K562 (cell line): ENCODE results near the gene DNAJC30.

ENCODE experiments used
- BRCA1 ChIP-seq, 2 experiments: fragments of 450-650 bp in 1 of 2; sonication (generic) in 1 of 2; formaldehyde crosslinking in 1 of 2; IDR thresholded peaks; 2 replicates each; pipeline versions ENCODE4 v1.5.0 to v1.6.1; 2017 to 2020; ENCODE audit warnings: mild to moderate bottlenecking in 1 of 2, missing genetic modification reagents in 1 of 2
- CSDE1 ChIP-seq, 2 experiments: fragments of 450-650 bp; IDR thresholded peaks; 2 replicates each; pipeline ENCODE4 v1.6.1; 2016; ENCODE audit warnings: mild to moderate bottlenecking in 1 of 2
- CTCF ChIP-seq, 3 experiments: IDR thresholded peaks in 2 of 3; conservative IDR thresholded peaks in 1 of 3; 2 replicates each; pipeline ENCODE4 v1.5.1; 2011 to 2012; ENCODE audit warnings: low read length in 3 of 3, mild to moderate bottlenecking in 3 of 3, control low read depth in 2 of 3, improper control_type of control experiment in 1 of 3, inconsistent platforms in 1 of 3, low read depth in 1 of 3, mixed read lengths in 1 of 3, moderate library complexity in 1 of 3; ENCODE audit not compliant: insufficient read depth in 2 of 3
- MAZ ChIP-seq, 2 experiments: fragments of 450-650 bp in 1 of 2; sonication (generic) in 1 of 2; formaldehyde crosslinking; IDR thresholded peaks in 1 of 2; conservative IDR thresholded peaks in 1 of 2; 2 replicates each; pipeline versions ENCODE4 v1.4.0 to v1.5.0; 2020; ENCODE audit warnings: mild to moderate bottlenecking in 1 of 2, missing genetic modification reagents in 1 of 2
- REST ChIP-seq, 2 experiments: fragments of 450-650 bp; formaldehyde crosslinking in 1 of 2; IDR thresholded peaks; 2 replicates each; pipeline versions ENCODE4 v1.4.0 to v1.6.1; 2014 to 2020; ENCODE audit warnings: mild to moderate bottlenecking in 2 of 2, borderline replicate concordance in 1 of 2, low read depth in 1 of 2
- SMC3 ChIP-seq: conservative IDR thresholded peaks from 2 replicates; pipeline ENCODE4 v1.6.1; 2011; ENCODE audit warnings: low read depth, low read length, improper control_type of control experiment; ENCODE audit not compliant: insufficient read depth
- SNAPC5 ChIP-seq: fragments of 250-450 bp; sonication (Bioruptor Pico); IDR thresholded peaks from 2 replicates; pipeline ENCODE4 v1.8.0; 2021; ENCODE audit warnings: moderate library complexity, mild to moderate bottlenecking, inconsistent platforms
- SP1 ChIP-seq: sonication (generic); formaldehyde crosslinking; IDR thresholded peaks from 2 replicates; pipeline ENCODE4 v1.8.1; 2022; ENCODE audit warnings: mild to moderate bottlenecking, missing genetic modification reagents
- ZZZ3 ChIP-seq: fragments of 450-650 bp; IDR thresholded peaks from 2 replicates; pipeline ENCODE4 v1.6.1; 2016; ENCODE audit warnings: antibody characterized with exemption, mild to moderate bottlenecking, moderate library complexity

GRCh38 chr7:73718438-73718881, 35.2 kb upstream of the DNAJC30 start:
- no peak for TF ChIP-seq CTCF (IDR thresholded peaks at IDR 0.05 in 2 of 3, conservative IDR thresholded peaks at IDR 0.05 in 1 of 3; ENCODE audit: insufficient read depth in 2 of 3, low read depth in 1 of 3, low read length in 3 of 3)
- TF ChIP-seq REST (IDR thresholded peaks at IDR 0.05; ENCODE audit: borderline replicate concordance): no peak
- TF ChIP-seq REST (CRISPR knock-in tag; IDR thresholded peaks at IDR 0.05; ENCODE audit: low read depth): no peak
- TF ChIP-seq SNAPC5 (CRISPR knock-in tag): no peak
- no peak for TF ChIP-seq MAZ (CRISPR knock-in tag; conservative IDR thresholded peaks at IDR 0.05 in 1 of 2, IDR thresholded peaks at IDR 0.05 in 1 of 2)
- no peak for TF ChIP-seq ZZZ3
- TF ChIP-seq BRCA1 (IDR thresholded peaks at IDR 0.05): no peak
- no peak for TF ChIP-seq BRCA1 (CRISPR knock-in tag; IDR thresholded peaks at IDR 0.05)
- TF ChIP-seq CSDE1 (IDR thresholded peaks at IDR 0.05): no peak
- TF ChIP-seq SMC3: no peak
- no peak for TF ChIP-seq SP1
